HepG2 (cell line): ENCODE results near the gene JTB. TPM values are rescaled to one million over a fixed set of nuclear protein-coding genes. Genes with fewer than 3 reads are reported as not detected.
A peak's percentile ranks its signal among the peaks of the same experiment; 100 is the strongest.

Experiments
- ASH2L ChIP-seq: fragments of 300-600, 200-600 bp; sonication (generic); IDR thresholded peaks from 2 replicates; pipeline ENCODE4 v1.7.0; 2017; ENCODE audit warnings: low read depth, mild to moderate bottlenecking, moderate library complexity, mixed read lengths, low read length; ENCODE audit not compliant: insufficient read length
- BHLHE40 ChIP-seq: IDR thresholded peaks from 2 replicates; pipeline ENCODE4 v1.6.1; 2011; ENCODE audit warnings: low read length, improper control_type of control experiment
- CHD4 ChIP-seq: fragments of 200-600 bp; sonication (generic); IDR thresholded peaks from 2 replicates; pipeline ENCODE4 v1.7.0; 2017; ENCODE audit warnings: mild to moderate bottlenecking, low read length, borderline replicate concordance
- GTF2F1 ChIP-seq: fragments of 150-350 bp; IDR thresholded peaks from 2 replicates; pipeline ENCODE4 v1.6.1; 2014; ENCODE audit warnings: low read length
- GTF3A ChIP-seq: sonication (generic); formaldehyde crosslinking; conservative IDR thresholded peaks from 2 replicates; pipeline ENCODE4 v1.4.0; 2020; ENCODE audit warnings: mild to moderate bottlenecking, missing genetic modification reagents
- HNRNPUL1 ChIP-seq: fragments of 200-400 bp; formaldehyde crosslinking; IDR thresholded peaks from 2 replicates; pipeline ENCODE4 v1.6.1; 2017; ENCODE audit warnings: low read depth, mild to moderate bottlenecking, low read length, moderate library complexity
- PHB2 ChIP-seq: fragments of 450-650 bp; IDR thresholded peaks from 2 replicates; pipeline ENCODE4 v1.6.1; 2018; ENCODE audit not compliant: partially characterized antibody
- REL ChIP-seq: sonication (generic); formaldehyde crosslinking; conservative IDR thresholded peaks from 2 replicates; pipeline ENCODE4 v1.8.0; 2022; ENCODE audit warnings: mild to moderate bottlenecking, missing genetic modification reagents, moderate library complexity
- RXRA ChIP-seq: sonication (generic); formaldehyde crosslinking; IDR thresholded peaks from 2 replicates; pipeline ENCODE4 v1.5.1; 2020; ENCODE audit warnings: missing genetic modification reagents
- SALL2 ChIP-seq: sonication (generic); formaldehyde crosslinking; IDR thresholded peaks from 2 replicates; pipeline ENCODE4 v1.8.1; 2023; ENCODE audit warnings: mild to moderate bottlenecking, missing genetic modification reagents, inconsistent platforms
- SPEN ChIP-seq: sonication (generic); formaldehyde crosslinking; IDR thresholded peaks from 2 replicates; pipeline ENCODE4 v1.5.1; 2020; ENCODE audit warnings: low read depth, mild to moderate bottlenecking, missing genetic modification reagents
- ZNF143 ChIP-seq: sonication (generic); formaldehyde crosslinking; IDR thresholded peaks from 2 replicates; pipeline ENCODE4 v1.4.0; 2020; ENCODE audit warnings: missing genetic modification reagents
- ZNF33A ChIP-seq: sonication (generic); formaldehyde crosslinking; IDR thresholded peaks from 2 replicates; pipeline ENCODE4 v1.5.1; 2020; ENCODE audit warnings: missing genetic modification reagents, mild to moderate bottlenecking, moderate library complexity, borderline replicate concordance
- ZNF468 ChIP-seq: sonication (generic); formaldehyde crosslinking; IDR thresholded peaks from 2 replicates; pipeline ENCODE4 v1.8.0; 2022; ENCODE audit warnings: mild to moderate bottlenecking, moderate library complexity, missing genetic modification reagents
- ZNF546 ChIP-seq: sonication (generic); formaldehyde crosslinking; conservative IDR thresholded peaks from 2 replicates; pipeline ENCODE4 v1.8.1; 2023; ENCODE audit warnings: mild to moderate bottlenecking, missing genetic modification reagents
- ZNF572 ChIP-seq: sonication (generic); formaldehyde crosslinking; IDR thresholded peaks from 2 replicates; pipeline ENCODE4 v1.5.1; 2020; ENCODE audit warnings: mild to moderate bottlenecking, missing genetic modification reagents
- ZNF605 ChIP-seq: sonication (generic); formaldehyde crosslinking; IDR thresholded peaks from 2 replicates; pipeline ENCODE4 v1.8.0; 2022; ENCODE audit warnings: mild to moderate bottlenecking, missing genetic modification reagents
- polyA plus RNA-seq, 8 experiments: library from polyadenylated mRNA; depleted of rRNA in 3 of 8; stranded (reverse) in 7 of 8; unstranded in 1 of 8; fragments of >200 nt; fragmentation: Illumina TruSeq in 4 of 8; extraction: Trizol in 4 of 8; gene quantifications; 2 replicates each; pipeline versions ENCODE4 v1.2.1 to v1.2.3, GENCODE V29; 2011 to 2016; ENCODE audit warnings: low read depth in 4 of 8, missing spikeins in 1 of 8, mixed read lengths in 1 of 8; ENCODE audit not compliant: insufficient read depth in 1 of 8
- total RNA-seq, 5 experiments: library from RNA; depleted of rRNA; stranded (reverse); fragments of >200 nt; fragmentation: Illumina TruSeq; extraction: Trizol; gene quantifications; 2 replicates each; pipeline ENCODE4 v1.2.3, GENCODE V29; 2016; ENCODE audit warnings: low read depth in 1 of 5
- TF ChIP-seq, protein P1 (sequence below): sonication (generic); formaldehyde crosslinking; conservative IDR thresholded peaks from 2 replicates; pipeline ENCODE4 v1.4.0; 2020; ENCODE audit warnings: mild to moderate bottlenecking, missing genetic modification reagents, moderate library complexity
- TF ChIP-seq, protein P2 (sequence below): sonication (generic); formaldehyde crosslinking; IDR thresholded peaks from 2 replicates; pipeline ENCODE4 v1.8.0; 2022; ENCODE audit warnings: missing genetic modification reagents, mild to moderate bottlenecking, borderline replicate concordance
- TF ChIP-seq, protein P3 (sequence below): sonication (generic); formaldehyde crosslinking; IDR thresholded peaks from 2 replicates; pipeline ENCODE4 v1.8.1; 2023; ENCODE audit warnings: mild to moderate bottlenecking, inconsistent platforms, moderate library complexity, missing genetic modification reagents, borderline replicate concordance
- TF ChIP-seq, protein P4 (sequence below): sonication (generic); formaldehyde crosslinking; conservative IDR thresholded peaks from 2 replicates; pipeline ENCODE4 v1.4.0; 2020; ENCODE audit warnings: missing genetic modification reagents

Gene JTB
- total and polyA plus RNA-seq, 2 of the 13 experiments (the other 11 are each of a cell fraction or from before 2014, with no cell fraction given): 96.7 to 99.2 TPM

DNA sequence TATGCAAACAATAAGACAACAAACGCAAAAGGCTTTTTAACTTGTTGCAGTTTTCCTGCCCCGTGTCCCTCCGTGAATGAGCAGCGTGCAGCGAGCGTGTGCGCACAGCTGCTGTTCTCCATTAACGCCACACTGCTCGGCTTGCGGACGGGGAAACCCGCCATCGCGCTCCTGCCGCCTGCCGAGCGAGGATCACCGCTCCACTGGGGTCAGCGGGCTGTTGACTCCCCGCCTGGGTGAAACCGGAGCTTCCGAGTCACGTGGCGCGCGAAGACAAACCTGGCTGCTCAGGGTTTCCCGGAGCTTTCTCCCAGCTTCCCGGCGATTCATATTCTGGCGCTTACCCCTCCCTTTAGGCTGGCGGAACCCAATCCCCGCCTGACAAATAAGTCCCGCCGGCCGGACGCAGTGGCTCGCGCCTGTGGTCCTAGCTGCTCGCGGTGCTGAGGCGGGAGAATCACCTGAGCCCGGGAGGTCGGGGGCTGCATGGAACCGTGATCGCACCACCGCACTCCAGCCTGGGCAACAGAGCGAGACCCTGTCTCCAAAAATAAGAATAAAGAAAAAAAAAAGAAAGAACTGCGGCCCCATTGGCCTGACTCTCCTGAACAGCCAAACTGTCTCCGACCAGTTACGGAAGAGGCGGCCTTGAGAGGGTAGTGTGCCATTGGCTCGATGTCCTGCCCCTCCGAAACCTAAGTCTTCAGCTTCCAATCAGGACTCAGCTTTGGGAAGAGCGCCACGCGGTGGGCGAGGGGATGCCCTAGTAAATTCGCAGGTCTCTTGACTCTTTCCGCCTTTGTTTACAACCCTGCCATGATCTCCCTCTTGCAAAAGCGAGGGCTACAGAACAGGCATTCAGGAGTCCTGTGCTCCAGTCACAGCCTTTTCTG lies 10.1 kb downstream of the JTB start, which contains the start of gene CREB3L4 (continued):
- TF ChIP-seq, protein P1, sequence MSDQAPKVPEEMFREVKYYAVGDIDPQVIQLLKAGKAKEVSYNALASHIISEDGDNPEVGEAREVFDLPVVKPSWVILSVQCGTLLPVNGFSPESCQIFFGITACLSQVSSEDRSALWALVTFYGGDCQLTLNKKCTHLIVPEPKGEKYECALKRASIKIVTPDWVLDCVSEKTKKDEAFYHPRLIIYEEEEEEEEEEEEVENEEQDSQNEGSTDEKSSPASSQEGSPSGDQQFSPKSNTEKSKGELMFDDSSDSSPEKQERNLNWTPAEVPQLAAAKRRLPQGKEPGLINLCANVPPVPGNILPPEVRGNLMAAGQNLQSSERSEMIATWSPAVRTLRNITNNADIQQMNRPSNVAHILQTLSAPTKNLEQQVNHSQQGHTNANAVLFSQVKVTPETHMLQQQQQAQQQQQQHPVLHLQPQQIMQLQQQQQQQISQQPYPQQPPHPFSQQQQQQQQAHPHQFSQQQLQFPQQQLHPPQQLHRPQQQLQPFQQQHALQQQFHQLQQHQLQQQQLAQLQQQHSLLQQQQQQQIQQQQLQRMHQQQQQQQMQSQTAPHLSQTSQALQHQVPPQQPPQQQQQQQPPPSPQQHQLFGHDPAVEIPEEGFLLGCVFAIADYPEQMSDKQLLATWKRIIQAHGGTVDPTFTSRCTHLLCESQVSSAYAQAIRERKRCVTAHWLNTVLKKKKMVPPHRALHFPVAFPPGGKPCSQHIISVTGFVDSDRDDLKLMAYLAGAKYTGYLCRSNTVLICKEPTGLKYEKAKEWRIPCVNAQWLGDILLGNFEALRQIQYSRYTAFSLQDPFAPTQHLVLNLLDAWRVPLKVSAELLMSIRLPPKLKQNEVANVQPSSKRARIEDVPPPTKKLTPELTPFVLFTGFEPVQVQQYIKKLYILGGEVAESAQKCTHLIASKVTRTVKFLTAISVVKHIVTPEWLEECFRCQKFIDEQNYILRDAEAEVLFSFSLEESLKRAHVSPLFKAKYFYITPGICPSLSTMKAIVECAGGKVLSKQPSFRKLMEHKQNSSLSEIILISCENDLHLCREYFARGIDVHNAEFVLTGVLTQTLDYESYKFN: peak; percentile 64; the same call in 1 of the 2 replicates
- peak; percentile 95 for TF ChIP-seq ZNF605 (CRISPR knock-in tag)
- no peak for TF ChIP-seq HNRNPUL1
- peak; percentile 85 for TF ChIP-seq RXRA (CRISPR knock-in tag)
- TF ChIP-seq PHB2: no peak
- TF ChIP-seq, protein P2, sequence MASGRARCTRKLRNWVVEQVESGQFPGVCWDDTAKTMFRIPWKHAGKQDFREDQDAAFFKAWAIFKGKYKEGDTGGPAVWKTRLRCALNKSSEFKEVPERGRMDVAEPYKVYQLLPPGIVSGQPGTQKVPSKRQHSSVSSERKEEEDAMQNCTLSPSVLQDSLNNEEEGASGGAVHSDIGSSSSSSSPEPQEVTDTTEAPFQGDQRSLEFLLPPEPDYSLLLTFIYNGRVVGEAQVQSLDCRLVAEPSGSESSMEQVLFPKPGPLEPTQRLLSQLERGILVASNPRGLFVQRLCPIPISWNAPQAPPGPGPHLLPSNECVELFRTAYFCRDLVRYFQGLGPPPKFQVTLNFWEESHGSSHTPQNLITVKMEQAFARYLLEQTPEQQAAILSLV (CRISPR knock-in tag): peak; percentile 83; the same call in 1 of the 2 replicates
- TF ChIP-seq, protein P3, sequence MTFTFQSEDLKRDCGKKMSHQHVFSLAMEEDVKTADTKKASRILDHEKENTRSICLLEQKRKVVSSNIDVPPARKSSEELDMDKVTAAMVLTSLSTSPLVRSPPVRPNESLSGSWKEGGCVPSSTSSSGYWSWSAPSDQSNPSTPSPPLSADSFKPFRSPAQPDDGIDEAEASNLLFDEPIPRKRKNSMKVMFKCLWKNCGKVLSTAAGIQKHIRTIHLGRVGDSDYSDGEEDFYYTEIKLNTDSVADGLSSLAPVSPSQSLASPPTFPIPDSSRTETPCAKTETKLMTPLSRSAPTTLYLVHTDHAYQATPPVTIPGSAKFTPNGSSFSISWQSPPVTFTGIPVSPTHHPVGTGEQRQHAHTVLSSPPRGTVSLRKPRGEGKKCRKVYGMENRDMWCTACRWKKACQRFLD (CRISPR knock-in tag): no peak
- peak; percentile 81 for TF ChIP-seq ASH2L
- TF ChIP-seq BHLHE40: peak; percentile 78
- no peak for TF ChIP-seq REL (CRISPR knock-in tag)
- TF ChIP-seq ZNF546 (CRISPR knock-in tag): 0 out of 2 replicates have a peak, but pooled peaks have one; percentile 52
- TF ChIP-seq, protein P4, sequence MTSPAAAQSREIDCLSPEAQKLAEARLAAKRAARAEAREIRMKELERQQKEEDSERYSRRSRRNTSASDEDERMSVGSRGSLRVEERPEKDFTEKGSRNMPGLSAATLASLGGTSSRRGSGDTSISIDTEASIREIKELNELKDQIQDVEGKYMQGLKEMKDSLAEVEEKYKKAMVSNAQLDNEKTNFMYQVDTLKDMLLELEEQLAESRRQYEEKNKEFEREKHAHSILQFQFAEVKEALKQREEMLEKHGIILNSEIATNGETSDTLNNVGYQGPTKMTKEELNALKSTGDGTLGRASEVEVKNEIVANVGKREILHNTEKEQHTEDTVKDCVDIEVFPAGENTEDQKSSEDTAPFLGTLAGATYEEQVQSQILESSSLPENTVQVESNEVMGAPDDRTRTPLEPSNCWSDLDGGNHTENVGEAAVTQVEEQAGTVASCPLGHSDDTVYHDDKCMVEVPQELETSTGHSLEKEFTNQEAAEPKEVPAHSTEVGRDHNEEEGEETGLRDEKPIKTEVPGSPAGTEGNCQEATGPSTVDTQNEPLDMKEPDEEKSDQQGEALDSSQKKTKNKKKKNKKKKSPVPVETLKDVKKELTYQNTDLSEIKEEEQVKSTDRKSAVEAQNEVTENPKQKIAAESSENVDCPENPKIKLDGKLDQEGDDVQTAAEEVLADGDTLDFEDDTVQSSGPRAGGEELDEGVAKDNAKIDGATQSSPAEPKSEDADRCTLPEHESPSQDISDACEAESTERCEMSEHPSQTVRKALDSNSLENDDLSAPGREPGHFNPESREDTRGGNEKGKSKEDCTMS (CRISPR knock-in tag): no peak
- TF ChIP-seq GTF3A (CRISPR knock-in tag): no peak
- no peak for TF ChIP-seq ZNF468 (CRISPR knock-in tag)
- no peak for TF ChIP-seq ZNF33A (CRISPR knock-in tag)
- peak; percentile 71 for TF ChIP-seq SPEN (CRISPR knock-in tag)
- no peak; the same call in 1 of the 2 replicates for TF ChIP-seq CHD4
- TF ChIP-seq ZNF143: peak; percentile 53; the same call in 1 of the 2 replicates
- peak; percentile 48; the same call in 1 of the 2 replicates for TF ChIP-seq GTF2F1
- TF ChIP-seq ZNF572: peak; percentile 78; the same call in 1 of the 2 replicates
- TF ChIP-seq SALL2 (CRISPR knock-in tag): peak; percentile 68; the same call in 1 of the 2 replicates
